HEK293T (cell line): ENCODE results near the gene SH3TC1.

Experiments
- ARNT ChIP-seq: fragments of 450-650 bp; IDR thresholded peaks from 2 replicates; pipeline ENCODE4 v1.6.1; 2017; ENCODE audit warnings: mild to moderate bottlenecking
- BHLHE40 ChIP-seq: fragments of 450-650 bp; IDR thresholded peaks from 2 replicates; pipeline ENCODE4 v1.6.1; 2016; ENCODE audit warnings: mild to moderate bottlenecking, moderate library complexity, borderline replicate concordance
- L3MBTL2 ChIP-seq: fragments of 450-650 bp; conservative IDR thresholded peaks from 2 replicates; pipeline ENCODE4 v1.6.1; 2016; ENCODE audit warnings: mild to moderate bottlenecking
- SP1 ChIP-seq: fragments of 450-650 bp; IDR thresholded peaks from 2 replicates; pipeline ENCODE4 v1.6.1; 2017
- SUZ12 ChIP-seq: fragments of 450-650 bp; IDR thresholded peaks from 2 replicates; pipeline ENCODE4 v1.6.1; 2016; ENCODE audit warnings: mild to moderate bottlenecking
- TARDBP ChIP-seq: fragments of 450-650 bp; IDR thresholded peaks from 2 replicates; pipeline ENCODE4 v1.6.1; 2016

DNA sequence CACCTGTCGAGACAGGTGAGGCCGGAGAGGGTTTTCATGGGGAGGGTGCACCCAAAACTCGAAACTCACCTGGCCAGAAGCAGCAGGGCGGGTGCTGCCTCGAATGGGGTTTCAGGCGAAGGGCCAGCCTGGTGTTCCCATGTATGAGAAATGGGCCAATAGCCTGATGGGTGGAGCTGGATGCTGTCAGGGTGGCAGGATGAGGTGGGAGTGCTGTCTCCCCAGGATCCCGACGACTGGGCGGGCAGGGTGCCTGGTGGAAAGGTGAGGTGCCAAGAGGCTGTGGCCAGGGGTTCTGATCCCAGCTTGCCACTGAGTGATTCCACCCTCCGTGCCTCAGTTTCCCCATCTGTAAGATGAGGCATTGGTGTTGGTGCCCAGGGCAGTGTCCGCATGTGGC lies 16.8 kb upstream of the SH3TC1 start:
- TF ChIP-seq BHLHE40 = no peak
- TF ChIP-seq L3MBTL2 = no peak
- TF ChIP-seq ARNT = no peak
- no peak for TF ChIP-seq SUZ12
- no peak for TF ChIP-seq TARDBP
- no peak for TF ChIP-seq SP1
